ENCODE data around the gene HIP1R. TPM values are rescaled to one million over a fixed set of nuclear protein-coding genes. Genes with fewer than 3 reads are reported as not detected.
A peak's percentile ranks its signal among the peaks of the same experiment; 100 is the strongest.

HIP1R gene
- total and polyA plus RNA-seq, 10 of the 15 experiments (the other 5 are each of a cell fraction or from before 2014, with no cell fraction given): 0.18 to 27.7 (median 11.7) TPM

GRCh38 chr12:122820838-122821271 is 14.4 kb upstream of the HIP1R start (continued):
- TF ChIP-seq NRF1 (conservative IDR thresholded peaks at IDR 0.05; ENCODE audit: low read depth, low read length): no peak
- TF ChIP-seq MEF2A (IDR thresholded peaks at IDR 0.05; ENCODE audit: insufficient read depth, low read depth, low read length): no peak
- TF ChIP-seq POU2F2 (IDR thresholded peaks at IDR 0.05; ENCODE audit: borderline replicate concordance, low read depth, low read length): peak; percentile 81; the same call in 1 of the 3 replicates
- 0 out of 4 replicates have a peak, but pooled peaks of 1 of the 2 experiments have one; percentile 19 for TF ChIP-seq IKZF2 (IDR thresholded peaks at IDR 0.05)
- TF ChIP-seq BMI1 (IDR thresholded peaks at IDR 0.05; ENCODE audit: borderline replicate concordance): no peak
- TF ChIP-seq HSF1 (IDR thresholded peaks at IDR 0.05; ENCODE audit: low read depth, low read length): no peak
- TF ChIP-seq MLLT1 (IDR thresholded peaks at IDR 0.05): no peak
- TF ChIP-seq TBL1XR1 (IDR thresholded peaks at IDR 0.05; ENCODE audit: low read depth, low read length): no peak
- TF ChIP-seq CHD4 (IDR thresholded peaks at IDR 0.05): no peak

- Histone ChIP-seq H3K79me2 (ENCODE audit: control insufficient read depth, insufficient read depth, low read length) (no peaks in the 10 kb centered on the region), H3K9ac (ENCODE audit: control insufficient read depth, insufficient read depth, low read length) (no peak overlapping the region), H3K36me3 (ENCODE audit: control insufficient read depth in 2 of 2, insufficient read depth in 2 of 2, low read length in 1 of 2) (no peaks in the 10 kb centered on the region), H3K4me3 (no peak overlapping the region), H3K9me3 (replicated peaks; ENCODE audit: control insufficient read depth, insufficient read depth, low read length) (no peaks in the 10 kb centered on the region), H3K4me2 (ENCODE audit: control insufficient read depth, insufficient read depth) (no peak overlapping the region), H4K20me1 (ENCODE audit: control insufficient read depth, insufficient read depth) (no peaks in the 10 kb centered on the region), H3K4me1 (ENCODE audit: control insufficient read depth, insufficient read depth, low read length) (peaks cover 7% of the 10 kb centered on the region), H3K27me3 (replicated peaks in 1 of 2; ENCODE audit: control insufficient read depth in 2 of 2, insufficient read depth in 2 of 2, low read length in 1 of 2) (peaks cover 0 to 6% of the 10 kb centered on the region in 2 experiments; a peak in 1 of 4 replicates), H2AFZ (ENCODE audit: control insufficient read depth, low read depth, low read length) (no peak overlapping the region), H3K27ac (ENCODE audit: control insufficient read depth, insufficient read depth) (no peak overlapping the region)
- SMC1A ChIA-PET (ENCODE audit: uncharacterized antibody, unreplicated experiment): no interaction called here
- POLR2A ChIA-PET: no interaction called here
- 71% methylated on average over 11 of the region's 11 CpGs for WGBS (ENCODE audit: insufficient coverage, insufficient replicate concordance, low lambda C conversion rate, missing lambda C conversion rate)
- intact Hi-C loops (cut with micrococcal nuclease; ENCODE audit: unreplicated experiment) (no loop called here), in situ Hi-C loops (cut with MboI) (no loop called here)
- CTCF ChIA-PET: no interaction called here
- TF ChIP-seq RB1 (IDR thresholded peaks at IDR 0.05; ENCODE audit: borderline replicate concordance) (no peak), NR2F1 (conservative IDR thresholded peaks at IDR 0.05) (no peak), PML (IDR thresholded peaks at IDR 0.05; ENCODE audit: low read length) (no peak), ELK1 (IDR thresholded peaks at IDR 0.05; ENCODE audit: low read depth, low read length) (no peak), HCFC1 (IDR thresholded peaks at IDR 0.05; ENCODE audit: low read length) (no peak), EGR1 (IDR thresholded peaks at IDR 0.05; ENCODE audit: borderline replicate concordance in 1 of 2, low read depth in 2 of 2, low read length in 2 of 2) (no peak), PAX5 (IDR thresholded peaks at IDR 0.05; ENCODE audit: borderline replicate concordance, low read depth, low read length) (no peak), SIX5 (IDR thresholded peaks at IDR 0.05; ENCODE audit: low read depth, low read length, severe bottlenecking) (no peak), CHD4 (IDR thresholded peaks at IDR 0.05) (no peak), KDM1A (IDR thresholded peaks at IDR 0.05; ENCODE audit: borderline replicate concordance) (no peak), IRF3 (IDR thresholded peaks at IDR 0.05) (no peak), BRCA1 (IDR thresholded peaks at IDR 0.05; ENCODE audit: low read depth, low read length) (no peak), SMAD1 (IDR thresholded peaks at IDR 0.05; ENCODE audit: low read depth, partially characterized antibody) (no peak)
- no peak for DNase-seq (ENCODE audit: low read depth, low spot score)
- RAD21 ChIA-PET (ENCODE audit: unreplicated experiment): no interaction called here
- ATAC-seq: no peak
- FAIRE-seq: no peak
- no TSS peak for BruUV-seq (replicated peaks)
These were observed 11.8 kb upstream of the HIP1R start for GRCh38 chr12:122823429-122823828.

Measured in GM12878 (cell line).